Measurements from ENCODE around the gene ST7.
"Not testable (repeated sequence)": the region's sequence is repeated elsewhere in the genome, so short reads cannot be mapped to it uniquely, and the experiment has no call there.

The ST7 gene

GRCh38 chr7:117245703-117246102 lies 292.4 kb downstream of the ST7 start:
- DNase-seq, result not testable (repeated sequence)

DNA sequence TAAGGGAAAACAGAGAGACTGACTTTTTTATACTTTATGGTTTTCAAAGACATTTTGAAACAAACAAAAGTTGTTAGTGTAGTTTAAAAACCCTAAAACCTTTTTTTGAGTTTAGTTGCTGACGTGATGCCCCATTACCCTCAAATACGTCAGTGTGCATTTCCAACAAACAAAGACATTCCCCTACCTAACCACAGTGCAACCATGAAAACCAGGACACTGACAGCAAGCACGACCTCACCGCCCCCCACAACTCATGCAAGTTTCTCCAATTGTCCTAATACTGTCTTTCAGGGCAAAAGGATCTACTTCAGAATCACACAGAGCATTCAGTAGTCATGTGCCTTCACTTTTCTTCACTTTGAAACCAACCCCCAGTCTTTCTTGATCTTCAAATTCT lies 294.5 kb downstream of the ST7 start:
- DNase-seq, result no peak

- no peak for DNase-seq
Measured at GRCh38 chr7:117248829-117249228, 295.5 kb downstream of the ST7 start.

- no peak for DNase-seq
Measured at GRCh38 chr7:117249696-117250095, 296.4 kb downstream of the ST7 start.

- DNase-seq, result no peak
Measured at GRCh38 chr7:117250245-117250644, 296.9 kb downstream of the ST7 start.

GRCh38 chr7:117250801-117251200 lies 297.5 kb downstream of the ST7 start:
- DNase-seq, result no peak

DNA sequence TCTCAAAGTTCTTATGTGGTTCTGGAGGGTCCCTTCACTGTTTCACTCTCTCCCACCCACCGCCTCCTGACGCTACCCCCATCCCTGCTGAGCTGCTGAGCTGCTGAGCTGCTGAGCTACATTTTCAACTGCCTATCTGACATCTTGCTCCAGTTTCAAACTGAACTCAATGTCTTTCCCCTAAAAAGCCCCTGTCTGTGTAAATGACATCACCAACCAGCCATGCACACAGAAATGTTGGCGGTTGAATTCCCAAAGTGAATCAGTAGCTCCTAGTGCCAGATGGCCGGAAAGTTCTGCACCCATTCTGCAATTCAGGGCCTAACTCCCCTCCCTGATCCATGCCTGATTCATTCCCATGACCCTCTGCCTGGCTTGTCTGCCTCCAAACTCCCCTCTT lies 298.4 kb downstream of the ST7 start:
- DNase-seq, result peak; percentile 9

DNA sequence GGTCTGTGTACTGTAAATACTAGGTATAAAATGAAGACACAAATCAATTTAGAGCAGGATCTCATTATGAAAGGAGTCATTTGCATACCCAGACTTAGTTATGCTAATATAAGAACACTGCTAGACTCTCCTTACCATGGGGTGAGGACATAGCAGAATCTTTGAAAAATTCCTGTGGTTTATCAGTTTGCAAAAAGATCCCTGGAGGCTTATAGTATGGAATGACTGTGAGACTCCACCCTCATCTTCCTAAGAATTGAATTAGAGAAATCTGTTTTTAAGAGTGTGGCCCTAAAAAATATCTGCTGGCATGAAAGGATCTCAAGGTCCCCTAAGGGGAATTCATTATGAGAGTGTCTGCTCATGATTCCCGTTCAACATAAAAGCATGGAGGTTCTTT lies 306.3 kb downstream of the ST7 start:
- no peak for DNase-seq

GRCh38 chr7:117262546-117262945 lies 309.2 kb downstream of the ST7 start:
- DNase-seq, result no peak

- no peak for DNase-seq
Measured at GRCh38 chr7:117264716-117265115, 311.4 kb downstream of the ST7 start.

DNA sequence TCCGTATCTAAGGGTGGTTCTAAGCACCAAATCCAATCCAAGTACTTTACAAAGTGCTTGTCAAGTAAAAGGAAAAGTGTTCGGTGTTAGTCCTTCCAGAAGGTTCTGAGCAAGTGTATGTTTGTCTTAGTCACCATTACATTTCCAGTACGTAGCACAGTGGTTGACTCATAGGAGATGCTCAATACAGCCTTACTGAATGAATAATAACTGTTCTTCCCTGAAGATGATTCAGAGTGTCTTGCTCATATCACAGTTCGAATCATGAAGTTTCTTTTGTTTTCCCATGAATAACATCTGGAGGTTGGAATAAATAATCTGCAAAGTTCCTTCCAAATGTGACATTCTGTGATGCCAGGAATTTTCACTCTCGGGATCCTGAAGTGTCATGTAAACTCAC lies 316.1 kb downstream of the ST7 start:
- no peak for DNase-seq

GRCh38 chr7:117269886-117270285 lies 316.6 kb downstream of the ST7 start:
- no peak for DNase-seq

DNA sequence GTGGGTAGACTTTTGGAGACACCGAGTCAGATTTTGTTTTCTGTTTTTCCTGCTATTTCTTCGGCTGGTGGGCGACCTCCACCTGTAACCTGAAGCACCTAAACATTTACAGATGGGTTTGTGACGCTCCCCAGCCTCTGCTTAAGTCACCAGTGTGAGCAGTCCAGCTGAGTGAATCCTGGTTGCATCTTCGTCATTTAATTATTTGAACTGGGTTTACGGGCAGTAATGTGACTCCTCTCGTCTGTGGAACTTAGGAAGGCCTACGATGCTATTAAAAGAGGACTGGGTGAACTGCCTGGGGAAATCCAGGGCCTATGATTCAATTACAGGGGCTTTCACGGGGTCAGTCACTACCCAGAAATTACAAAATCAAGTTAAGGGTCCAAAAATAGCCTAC lies 317.1 kb downstream of the ST7 start:
- DNase-seq, result no peak

- no peak for DNase-seq
Measured at GRCh38 chr7:117271566-117271965, 318.3 kb downstream of the ST7 start.

DNA sequence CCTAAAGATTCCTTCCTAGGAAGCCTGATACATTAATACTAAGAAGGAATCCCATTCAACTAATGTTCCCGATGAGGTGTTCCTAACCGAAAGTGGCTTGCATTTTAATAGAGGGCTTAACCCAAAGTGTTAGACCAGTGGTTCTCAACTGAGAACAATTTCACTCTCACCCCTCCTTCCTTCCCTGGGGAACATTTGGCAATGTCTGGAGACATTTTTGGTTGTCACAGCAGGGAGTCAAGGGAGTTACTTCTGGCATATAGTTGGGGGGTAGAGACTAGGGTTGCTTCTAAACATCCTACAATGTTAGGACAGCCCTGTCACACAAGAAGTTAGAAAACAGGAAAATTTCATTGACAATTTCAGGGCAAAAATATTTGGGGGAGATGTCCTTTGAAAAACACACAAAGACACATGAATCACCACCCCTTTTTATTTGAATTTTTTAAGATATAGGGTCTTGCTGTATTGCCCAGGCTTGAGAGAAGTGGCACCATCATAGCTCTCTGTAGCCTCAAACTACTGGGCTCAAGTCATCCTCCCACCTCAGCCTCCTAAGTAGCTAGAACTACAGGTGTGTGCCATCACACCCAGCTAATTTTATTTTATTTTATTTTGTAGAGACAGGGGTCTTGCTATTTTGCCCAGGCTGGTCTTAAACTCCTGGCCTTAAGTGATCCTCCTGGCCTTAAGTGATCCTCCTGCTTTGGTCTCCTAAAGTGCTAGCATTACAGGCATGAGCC lies 318.9 kb downstream of the ST7 start:
- no peak for DNase-seq

GRCh38 chr7:117273325-117273724 lies 320.0 kb downstream of the ST7 start:
- no peak for DNase-seq

- peak; percentile 31 for DNase-seq
Measured at GRCh38 chr7:117273814-117274225, 320.5 kb downstream of the ST7 start.

DNA sequence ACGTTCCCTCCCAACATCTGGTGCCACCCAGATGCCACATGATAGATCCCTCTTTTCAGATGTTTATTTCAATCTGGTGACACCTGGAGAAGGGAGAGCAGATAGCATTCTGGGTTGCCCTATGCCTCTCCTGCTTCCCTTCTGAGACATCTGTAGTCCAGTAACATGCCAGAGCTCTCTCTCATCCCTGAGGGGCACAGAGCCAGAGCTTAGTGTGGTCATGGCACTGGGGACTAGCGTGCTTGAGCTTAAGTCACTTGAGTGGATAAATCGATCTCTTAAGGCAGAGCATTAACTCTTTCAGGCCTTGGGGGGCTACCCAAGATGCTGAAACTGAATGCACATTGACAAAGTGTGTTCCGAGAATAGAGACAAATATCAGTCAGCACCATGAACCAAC lies 321.6 kb downstream of the ST7 start:
- DNase-seq, result no peak

GRCh38 chr7:117277576-117277975 lies 324.3 kb downstream of the ST7 start:
- no peak for DNase-seq

DNA sequence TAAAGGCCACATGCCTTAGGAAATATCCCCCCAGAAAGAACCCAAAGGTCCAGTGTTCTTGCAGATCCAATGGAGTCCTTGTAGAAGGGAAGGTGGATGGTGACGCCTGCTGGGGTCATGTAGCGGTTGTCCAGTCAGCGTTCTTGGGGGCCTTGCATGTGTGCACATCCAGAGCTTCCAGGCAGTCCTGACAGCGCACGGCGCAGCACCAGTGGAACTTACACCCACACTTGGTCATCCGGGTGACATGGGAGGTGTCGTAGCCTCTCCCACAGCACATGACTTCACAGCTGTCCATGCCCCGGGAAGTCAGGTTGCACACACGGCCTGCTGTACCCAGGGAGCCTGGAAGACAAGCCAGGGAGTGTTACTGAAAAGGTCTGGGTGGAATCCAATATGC lies 324.7 kb downstream of the ST7 start:
- no peak for DNase-seq

- no peak for DNase-seq
Measured at GRCh38 chr7:117279203-117279602, 325.9 kb downstream of the ST7 start.

Data from NCI-H1694 (cell line).